COLO668 (cell line): ENCODE measurements around the gene OCSTAMP.

ENCODE experiments used
- DNase-seq: peaks from one replicate; lab custom pipeline; 2025; ENCODE audit not compliant: unreplicated experiment; lab: John Stamatoyannopoulos, UW

OCSTAMP gene

GRCh38 chr20:46520976-46521579 lies 29.4 kb downstream of the OCSTAMP start:
- peak; percentile 54 for DNase-seq

- no peak for DNase-seq
Measured at GRCh38 chr20:46520540-46520939, 29.9 kb downstream of the OCSTAMP start.

- DNase-seq = no peak
Measured at GRCh38 chr20:46519471-46520068, 30.9 kb downstream of the OCSTAMP start.

- peak; percentile 93 for DNase-seq
Measured at GRCh38 chr20:46512943-46513844, 37.3 kb downstream of the OCSTAMP start, which contains the start of gene ZNF334. TSS of gene ZNF334 (minus strand) at chr20:46513559. CDS start at chr20:46512102, 1,457 bp downstream.

GRCh38 chr20:46509523-46509922 lies 40.9 kb downstream of the OCSTAMP start:
- DNase-seq = no peak

GRCh38 chr20:46507760-46508407 lies 42.6 kb downstream of the OCSTAMP start:
- no peak for DNase-seq

DNA sequence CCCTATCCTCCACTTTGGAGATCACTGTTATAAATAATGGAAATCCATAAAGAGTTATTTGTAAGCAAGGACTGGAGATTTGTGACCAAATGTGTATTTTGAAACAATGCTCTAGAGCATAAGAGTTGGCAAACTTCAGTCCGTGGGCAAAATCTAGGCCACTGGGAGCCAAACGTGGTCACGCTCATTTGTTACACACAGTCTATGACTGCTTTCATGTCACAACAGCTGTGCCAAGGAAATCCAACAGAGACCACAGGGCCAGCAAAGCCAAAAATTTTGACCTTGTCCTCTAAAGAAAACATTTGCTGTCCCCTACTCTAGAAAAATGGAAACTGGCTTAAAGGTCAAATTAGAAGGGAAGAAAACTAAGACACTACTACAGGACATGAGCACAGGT lies 44.9 kb downstream of the OCSTAMP start:
- no peak for DNase-seq

DNA sequence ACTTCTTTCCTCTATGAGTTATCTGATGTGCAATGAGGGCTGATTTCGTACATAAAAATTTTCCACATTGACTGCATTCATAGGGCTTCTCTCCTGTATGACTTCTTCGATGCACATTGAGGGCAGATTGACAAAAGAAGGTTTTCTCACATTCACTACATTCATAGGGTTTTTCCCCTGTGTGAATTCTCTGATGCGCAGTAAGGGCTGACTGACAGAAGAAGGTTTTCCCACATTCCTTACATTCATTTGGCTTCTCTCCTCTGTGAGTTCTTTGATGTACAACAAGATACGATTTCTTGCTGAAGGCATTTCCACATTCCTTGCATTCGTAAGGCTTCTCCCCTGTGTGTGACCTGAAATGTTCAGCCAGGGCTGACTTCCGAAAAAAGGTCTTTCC lies 48.5 kb downstream of the OCSTAMP start:
- DNase-seq = no peak

DNA sequence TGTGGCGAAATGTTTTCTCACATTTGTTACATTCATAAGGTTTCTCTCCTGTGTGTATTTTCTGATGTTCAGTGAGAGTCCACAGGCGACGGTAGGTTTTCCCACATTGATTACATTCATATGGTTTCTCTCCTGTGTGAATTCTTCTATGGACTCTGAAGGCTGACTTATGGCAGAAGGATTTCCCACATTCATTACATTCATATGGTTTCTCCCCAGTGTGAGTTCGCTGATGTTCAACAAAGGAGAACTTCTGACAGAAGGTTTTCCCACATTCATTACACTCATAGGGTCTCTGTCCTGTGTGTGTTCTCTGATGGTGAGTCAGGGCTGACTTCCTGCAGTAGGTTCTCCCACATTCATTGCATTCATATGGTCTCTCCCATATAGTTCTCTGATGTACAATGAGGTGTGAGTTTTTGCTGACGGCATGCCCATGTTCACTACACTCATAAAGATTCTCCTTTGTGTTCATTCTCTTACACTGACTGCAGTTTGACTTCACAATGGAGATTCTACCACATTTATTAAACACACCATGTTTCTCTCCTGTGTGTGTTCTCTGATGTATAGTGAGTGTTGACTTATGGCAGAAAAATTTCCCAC lies 49.0 kb downstream of the OCSTAMP start:
- DNase-seq = no peak

DNA sequence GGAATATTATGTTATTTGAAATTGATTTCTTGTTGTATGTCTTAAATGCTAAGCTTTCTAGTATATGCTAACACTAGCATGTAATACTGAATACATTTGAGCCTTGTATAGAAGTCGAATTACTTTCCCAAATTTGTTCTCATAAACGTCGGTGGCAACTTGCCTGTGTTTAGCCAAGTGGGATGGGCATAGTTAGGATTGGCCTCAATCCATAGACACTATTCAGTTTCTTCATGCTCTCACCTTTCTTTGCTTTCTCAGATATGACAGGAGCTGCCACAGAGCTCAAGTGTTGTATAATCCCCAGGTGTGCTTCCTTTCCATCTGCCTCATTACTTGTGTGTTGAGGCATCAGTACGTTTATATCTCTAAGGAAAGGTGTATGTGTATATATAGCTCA lies 56.4 kb downstream of the OCSTAMP start:
- no peak for DNase-seq

GRCh38 chr20:46491354-46491753 lies 59.1 kb downstream of the OCSTAMP start:
- DNase-seq = no peak
